ENCODE measurements around the gene NECTIN4.
A peak's percentile ranks its signal among the peaks of the same experiment; 100 is the strongest.

The NECTIN4 gene

GRCh38 chr1:161082996-161083747, 6.2 kb downstream of the NECTIN4 start:
- peak overlapping the region in 1 of 2 donors; percentile 42 for H3K9ac ChIP-seq (ENCODE audit: low read depth in 1 of 2, low read length in 2 of 2)
- peak overlapping the region; percentile 30 for H3K27ac ChIP-seq (ENCODE audit: low read depth, low read length)
- H3K4me1 ChIP-seq (ENCODE audit: control insufficient read depth in 1 of 2, insufficient read depth in 2 of 2, low read length in 2 of 2), result peaks cover 24 to 42% of the 10 kb centered on the region in 2 donors
- no peaks in the 10 kb centered on the region for H3K27me3 ChIP-seq (ENCODE audit: control insufficient read depth in 1 of 2, insufficient read depth in 2 of 2, low read length in 2 of 2)
- H3K36me3 ChIP-seq (ENCODE audit: control insufficient read depth in 1 of 2, insufficient read depth in 2 of 2, low read length in 2 of 2), result no peaks in the 10 kb centered on the region
- H3K4me3 ChIP-seq (ENCODE audit: low read depth in 1 of 2, low read length in 2 of 2), result no peak overlapping the region
- H3K9me3 ChIP-seq (ENCODE audit: control insufficient read depth in 1 of 2, low read length in 2 of 2), result no peaks in the 10 kb centered on the region

GRCh38 chr1:161082483-161082882, 6.9 kb downstream of the NECTIN4 start:
- no peaks in the 10 kb centered on the region for H3K9me3 ChIP-seq (ENCODE audit: control insufficient read depth in 1 of 2, low read length in 2 of 2)
- H3K27me3 ChIP-seq (ENCODE audit: control insufficient read depth in 1 of 2, insufficient read depth in 2 of 2, low read length in 2 of 2), result no peaks in the 10 kb centered on the region
- H3K36me3 ChIP-seq (ENCODE audit: control insufficient read depth in 1 of 2, insufficient read depth in 2 of 2, low read length in 2 of 2), result no peaks in the 10 kb centered on the region
- no peak overlapping the region for H3K27ac ChIP-seq (ENCODE audit: low read depth, low read length)
- peak overlapping the region in 1 of 2 donors; percentile 42 for H3K9ac ChIP-seq (ENCODE audit: low read depth in 1 of 2, low read length in 2 of 2)
- H3K4me3 ChIP-seq (ENCODE audit: low read depth in 1 of 2, low read length in 2 of 2), result no peak overlapping the region
- peaks cover 24 to 42% of the 10 kb centered on the region in 2 donors for H3K4me1 ChIP-seq (ENCODE audit: control insufficient read depth in 1 of 2, insufficient read depth in 2 of 2, low read length in 2 of 2)

- H3K27ac ChIP-seq (ENCODE audit: low read depth, low read length), result no peak overlapping the region
- peaks cover 24 to 36% of the 10 kb centered on the region in 2 donors for H3K4me1 ChIP-seq (ENCODE audit: control insufficient read depth in 1 of 2, insufficient read depth in 2 of 2, low read length in 2 of 2)
- no peaks in the 10 kb centered on the region for H3K27me3 ChIP-seq (ENCODE audit: control insufficient read depth in 1 of 2, insufficient read depth in 2 of 2, low read length in 2 of 2)
- no peak overlapping the region for H3K4me3 ChIP-seq (ENCODE audit: low read depth in 1 of 2, low read length in 2 of 2)
- no peak overlapping the region for H3K9ac ChIP-seq (ENCODE audit: low read depth in 1 of 2, low read length in 2 of 2)
- no peaks in the 10 kb centered on the region for H3K36me3 ChIP-seq (ENCODE audit: control insufficient read depth in 1 of 2, insufficient read depth in 2 of 2, low read length in 2 of 2)
- no peaks in the 10 kb centered on the region for H3K9me3 ChIP-seq (ENCODE audit: control insufficient read depth in 1 of 2, low read length in 2 of 2)
Measured at GRCh38 chr1:161081519-161081918, 7.8 kb downstream of the NECTIN4 start.

GRCh38 chr1:161080441-161081405, 8.6 kb downstream of the NECTIN4 start:
- H3K27ac ChIP-seq (ENCODE audit: low read depth, low read length), result no peak overlapping the region
- no peaks in the 10 kb centered on the region for H3K9me3 ChIP-seq (ENCODE audit: control insufficient read depth in 1 of 2, low read length in 2 of 2)
- peaks cover 16 to 28% of the 10 kb centered on the region in 2 donors for H3K4me1 ChIP-seq (ENCODE audit: control insufficient read depth in 1 of 2, insufficient read depth in 2 of 2, low read length in 2 of 2)
- H3K9ac ChIP-seq (ENCODE audit: low read depth in 1 of 2, low read length in 2 of 2), result no peak overlapping the region
- H3K27me3 ChIP-seq (ENCODE audit: control insufficient read depth in 1 of 2, insufficient read depth in 2 of 2, low read length in 2 of 2), result no peaks in the 10 kb centered on the region
- H3K4me3 ChIP-seq (ENCODE audit: low read depth in 1 of 2, low read length in 2 of 2), result no peak overlapping the region
- H3K36me3 ChIP-seq (ENCODE audit: control insufficient read depth in 1 of 2, insufficient read depth in 2 of 2, low read length in 2 of 2), result no peaks in the 10 kb centered on the region

- Histone ChIP-seq H3K4me1 (ENCODE audit: control insufficient read depth in 1 of 2, insufficient read depth in 2 of 2, low read length in 2 of 2) (peaks cover 9 to 26% of the 10 kb centered on the region in 2 donors), H3K36me3 (ENCODE audit: control insufficient read depth in 1 of 2, insufficient read depth in 2 of 2, low read length in 2 of 2) (no peaks in the 10 kb centered on the region), H3K9ac (ENCODE audit: low read depth in 1 of 2, low read length in 2 of 2) (no peak overlapping the region), H3K27ac (ENCODE audit: low read depth, low read length) (no peak overlapping the region), H3K4me3 (ENCODE audit: low read depth in 1 of 2, low read length in 2 of 2) (no peak overlapping the region), H3K9me3 (ENCODE audit: control insufficient read depth in 1 of 2, low read length in 2 of 2) (no peaks in the 10 kb centered on the region), H3K27me3 (ENCODE audit: control insufficient read depth in 1 of 2, insufficient read depth in 2 of 2, low read length in 2 of 2) (no peaks in the 10 kb centered on the region)
Measured at GRCh38 chr1:161079436-161080110, 9.8 kb downstream of the NECTIN4 start.

- no peak overlapping the region for H3K27ac ChIP-seq (ENCODE audit: low read depth, low read length)
- no peaks in the 10 kb centered on the region for H3K36me3 ChIP-seq (ENCODE audit: control insufficient read depth in 1 of 2, insufficient read depth in 2 of 2, low read length in 2 of 2)
- no peaks in the 10 kb centered on the region for H3K27me3 ChIP-seq (ENCODE audit: control insufficient read depth in 1 of 2, insufficient read depth in 2 of 2, low read length in 2 of 2)
- H3K9ac ChIP-seq (ENCODE audit: low read depth in 1 of 2, low read length in 2 of 2), result no peak overlapping the region
- H3K9me3 ChIP-seq (ENCODE audit: control insufficient read depth in 1 of 2, low read length in 2 of 2), result no peaks in the 10 kb centered on the region
- no peak overlapping the region for H3K4me3 ChIP-seq (ENCODE audit: low read depth in 1 of 2, low read length in 2 of 2)
- peaks cover 0 to 8% of the 10 kb centered on the region in 2 donors for H3K4me1 ChIP-seq (ENCODE audit: control insufficient read depth in 1 of 2, insufficient read depth in 2 of 2, low read length in 2 of 2)
Measured at GRCh38 chr1:161077426-161077825, 11.9 kb downstream of the NECTIN4 start.

- H3K36me3 ChIP-seq (ENCODE audit: control insufficient read depth in 1 of 2, insufficient read depth in 2 of 2, low read length in 2 of 2), result no peaks in the 10 kb centered on the region
- no peaks in the 10 kb centered on the region for H3K27me3 ChIP-seq (ENCODE audit: control insufficient read depth in 1 of 2, insufficient read depth in 2 of 2, low read length in 2 of 2)
- H3K4me1 ChIP-seq (ENCODE audit: control insufficient read depth in 1 of 2, insufficient read depth in 2 of 2, low read length in 2 of 2), result peaks cover 0 to 8% of the 10 kb centered on the region in 2 donors
- H3K9ac ChIP-seq (ENCODE audit: low read depth in 1 of 2, low read length in 2 of 2), result no peak overlapping the region
- no peaks in the 10 kb centered on the region for H3K9me3 ChIP-seq (ENCODE audit: control insufficient read depth in 1 of 2, low read length in 2 of 2)
- no peak overlapping the region for H3K27ac ChIP-seq (ENCODE audit: low read depth, low read length)
- no peak overlapping the region for H3K4me3 ChIP-seq (ENCODE audit: low read depth in 1 of 2, low read length in 2 of 2)
Measured at GRCh38 chr1:161076410-161076809, 12.9 kb downstream of the NECTIN4 start.

- Histone ChIP-seq H3K27me3 (ENCODE audit: control insufficient read depth in 1 of 2, insufficient read depth in 2 of 2, low read length in 2 of 2) (no peaks in the 10 kb centered on the region), H3K4me1 (ENCODE audit: control insufficient read depth in 1 of 2, insufficient read depth in 2 of 2, low read length in 2 of 2) (no peaks in the 10 kb centered on the region), H3K9ac (ENCODE audit: low read depth in 1 of 2, low read length in 2 of 2) (no peak overlapping the region), H3K4me3 (ENCODE audit: low read depth in 1 of 2, low read length in 2 of 2) (no peak overlapping the region), H3K9me3 (ENCODE audit: control insufficient read depth in 1 of 2, low read length in 2 of 2) (no peaks in the 10 kb centered on the region), H3K36me3 (ENCODE audit: control insufficient read depth in 1 of 2, insufficient read depth in 2 of 2, low read length in 2 of 2) (no peaks in the 10 kb centered on the region), H3K27ac (ENCODE audit: low read depth, low read length) (no peak overlapping the region)
Measured at GRCh38 chr1:161074676-161075368, 14.5 kb downstream of the NECTIN4 start.

GRCh38 chr1:161073474-161074121, 15.8 kb downstream of the NECTIN4 start:
- Histone ChIP-seq H3K4me1 (ENCODE audit: control insufficient read depth in 1 of 2, insufficient read depth in 2 of 2, low read length in 2 of 2) (no peaks in the 10 kb centered on the region), H3K9me3 (ENCODE audit: control insufficient read depth in 1 of 2, low read length in 2 of 2) (no peaks in the 10 kb centered on the region), H3K36me3 (ENCODE audit: control insufficient read depth in 1 of 2, insufficient read depth in 2 of 2, low read length in 2 of 2) (no peaks in the 10 kb centered on the region), H3K27me3 (ENCODE audit: control insufficient read depth in 1 of 2, insufficient read depth in 2 of 2, low read length in 2 of 2) (no peaks in the 10 kb centered on the region), H3K4me3 (ENCODE audit: low read depth in 1 of 2, low read length in 2 of 2) (no peak overlapping the region), H3K27ac (ENCODE audit: low read depth, low read length) (no peak overlapping the region), H3K9ac (ENCODE audit: low read depth in 1 of 2, low read length in 2 of 2) (no peak overlapping the region)
